Astrocyte (in vitro differentiated cells and primary cell): ENCODE measurements around the gene SPATC1L. TPM values are rescaled to one million over a fixed set of nuclear protein-coding genes. Genes with fewer than 3 reads are reported as not detected.

ENCODE experiments used
- DNase-seq: peaks from one replicate; pipeline ENCODE4 v3.0.0-alpha.2; 2010; ENCODE audit warnings: low read depth
- FAIRE-seq: peaks from 2 replicates; lab custom pipeline; 2011; peaks lifted over from hg19 to GRCh38; lab: Jason Lieb, UNC
- H2AFZ ChIP-seq: 2 replicates; pipeline ENCODE4 v1.6.0; 2012; ENCODE audit warnings: low read depth, low read length, inconsistent platforms
- H3K27ac ChIP-seq: 2 replicates; pipeline ENCODE4 v1.5.1; 2011; ENCODE audit warnings: low read depth, low read length, inconsistent platforms
- H3K27me3 ChIP-seq: 2 replicates; pipeline ENCODE4 v1.6.0; 2011; ENCODE audit warnings: low read length, inconsistent platforms; ENCODE audit not compliant: insufficient read depth
- H3K36me3 ChIP-seq: 2 replicates; pipeline ENCODE4 v1.5.1; 2011; ENCODE audit warnings: low read length, inconsistent platforms; ENCODE audit not compliant: insufficient read depth
- H3K4me1 ChIP-seq: 2 replicates; pipeline ENCODE4 v1.5.1; 2011; ENCODE audit warnings: low read length, inconsistent platforms; ENCODE audit not compliant: insufficient read depth
- H3K4me2 ChIP-seq: 2 replicates; pipeline ENCODE4 v1.6.0; 2012; ENCODE audit warnings: low read length, inconsistent platforms
- H3K4me3 ChIP-seq: 2 replicates; pipeline ENCODE4 v1.5.1; 2011; ENCODE audit warnings: low read depth, mild to moderate bottlenecking, low read length, inconsistent platforms; ENCODE audit not compliant: insufficient read depth
- H3K79me2 ChIP-seq: 2 replicates; pipeline ENCODE4 v1.6.0; 2012; ENCODE audit warnings: mild to moderate bottlenecking, low read length, inconsistent platforms; ENCODE audit not compliant: insufficient read depth
- H3K9ac ChIP-seq: 2 replicates; pipeline ENCODE4 v1.6.0; 2012; ENCODE audit warnings: mild to moderate bottlenecking, low read length, inconsistent platforms
- H3K9me3 ChIP-seq: 2 replicates; pipeline ENCODE4 v1.5.1; 2012; ENCODE audit warnings: low read depth, mild to moderate bottlenecking, low read length, inconsistent platforms; ENCODE audit not compliant: insufficient read depth
- H4K20me1 ChIP-seq: 2 replicates; pipeline ENCODE4 v1.6.0; 2012; ENCODE audit warnings: low read length, inconsistent platforms; ENCODE audit not compliant: insufficient read depth
- H3K27ac Mint-ChIP-seq: one replicate; pipeline ENCODE4 v1.8.0; 2021; ENCODE audit warnings: mild to moderate bottlenecking, mixed read lengths; ENCODE audit not compliant: unreplicated experiment
- H3K27me3 Mint-ChIP-seq: one replicate; pipeline ENCODE4 v1.8.0; 2021; ENCODE audit warnings: low read depth, mixed read lengths; ENCODE audit not compliant: unreplicated experiment
- H3K36me3 Mint-ChIP-seq: one replicate; pipeline ENCODE4 v1.8.0; 2021; ENCODE audit warnings: low read depth, mixed read lengths; ENCODE audit not compliant: unreplicated experiment
- H3K4me1 Mint-ChIP-seq: one replicate; pipeline ENCODE4 v1.8.0; 2021; ENCODE audit warnings: low read depth, mixed read lengths; ENCODE audit not compliant: unreplicated experiment
- H3K4me3 Mint-ChIP-seq: one replicate; pipeline ENCODE4 v1.8.0; 2021; ENCODE audit warnings: mild to moderate bottlenecking, moderate library complexity, mixed read lengths; ENCODE audit not compliant: unreplicated experiment
- H3K9me3 Mint-ChIP-seq: one replicate; pipeline ENCODE4 v1.8.0; 2021; ENCODE audit warnings: mild to moderate bottlenecking, mixed read lengths; ENCODE audit not compliant: unreplicated experiment
- EZH2 ChIP-seq: IDR thresholded peaks from 2 replicates; pipeline ENCODE4 v1.6.1; 2012; ENCODE audit warnings: mild to moderate bottlenecking, low read length, inconsistent platforms; ENCODE audit not compliant: insufficient read depth
- total RNA-seq: library from RNA; stranded (reverse); gene quantifications from 2 replicates; pipeline ENCODE4 v1.2.1, GENCODE V29; 2021
- TF ChIP-seq, protein P1 (sequence below): IDR thresholded peaks from 2 replicates; pipeline ENCODE4 v1.5.1; 2011; ENCODE audit warnings: low read depth, mild to moderate bottlenecking, inconsistent platforms, low read length, moderate library complexity; ENCODE audit not compliant: insufficient read depth

SPATC1L gene
- total RNA-seq, 1 donor from 2014 or later = 17.8 TPM

DNA sequence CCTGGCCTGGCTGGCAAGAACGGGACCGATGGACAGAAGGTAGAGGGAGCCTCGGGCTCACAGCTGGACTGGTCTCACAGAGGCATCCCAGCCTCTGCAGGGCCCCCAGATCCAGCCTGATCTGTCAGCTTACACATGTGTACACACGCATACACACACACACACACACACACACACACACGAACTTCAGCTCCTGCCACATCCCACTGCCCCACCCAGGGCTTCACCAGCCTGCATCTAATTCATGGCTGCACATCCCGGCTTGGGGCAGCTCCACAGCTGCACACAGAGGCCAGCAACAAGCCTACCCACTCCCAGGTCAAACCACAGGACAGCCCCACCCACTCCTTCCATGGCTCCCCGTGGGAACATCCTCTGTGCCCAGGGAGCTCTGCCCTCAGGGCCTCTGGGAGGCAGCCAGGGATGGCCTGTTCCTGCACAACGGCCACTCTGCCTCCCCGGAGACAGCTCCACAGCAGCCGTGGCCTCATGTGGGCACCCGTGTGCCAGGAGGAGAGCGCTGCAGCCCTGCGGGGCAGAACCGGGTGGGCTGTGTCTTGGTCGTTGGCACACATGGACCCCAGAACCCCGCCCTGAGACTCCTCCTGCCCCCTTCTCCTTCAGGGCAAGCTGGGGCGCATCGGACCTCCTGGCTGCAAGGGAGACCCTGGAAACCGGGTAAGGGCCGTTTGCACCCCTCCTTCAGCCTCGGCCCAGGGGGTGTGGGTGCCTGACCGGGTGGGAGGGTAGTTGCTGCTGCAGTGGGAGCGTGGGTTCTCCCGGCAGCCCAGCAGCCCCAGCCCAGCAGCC is 67.3 kb downstream of the SPATC1L start:
- Histone ChIP-seq H3K4me1 (peaks cover 17% of the 10 kb centered on the region), H3K79me2 (peaks cover 58% of the 10 kb centered on the region), H3K36me3 (peaks cover 40% of the 10 kb centered on the region), H4K20me1 (peaks cover 78% of the 10 kb centered on the region), H2AFZ (no peak overlapping the region), H3K27ac (no peak overlapping the region), H3K9me3 (peaks cover 4% of the 10 kb centered on the region), H3K27me3 (no peaks in the 10 kb centered on the region), H3K4me2 (no peak overlapping the region), H3K4me3 (no peak overlapping the region), H3K9ac (no peak overlapping the region)
- no peaks in the 10 kb centered on the region for H3K9me3 Mint-ChIP-seq
- H3K4me3 Mint-ChIP-seq = peak overlapping the region; percentile 50
- no peak overlapping the region for H3K27ac Mint-ChIP-seq
- no peak for FAIRE-seq
- TF ChIP-seq, protein P1, sequence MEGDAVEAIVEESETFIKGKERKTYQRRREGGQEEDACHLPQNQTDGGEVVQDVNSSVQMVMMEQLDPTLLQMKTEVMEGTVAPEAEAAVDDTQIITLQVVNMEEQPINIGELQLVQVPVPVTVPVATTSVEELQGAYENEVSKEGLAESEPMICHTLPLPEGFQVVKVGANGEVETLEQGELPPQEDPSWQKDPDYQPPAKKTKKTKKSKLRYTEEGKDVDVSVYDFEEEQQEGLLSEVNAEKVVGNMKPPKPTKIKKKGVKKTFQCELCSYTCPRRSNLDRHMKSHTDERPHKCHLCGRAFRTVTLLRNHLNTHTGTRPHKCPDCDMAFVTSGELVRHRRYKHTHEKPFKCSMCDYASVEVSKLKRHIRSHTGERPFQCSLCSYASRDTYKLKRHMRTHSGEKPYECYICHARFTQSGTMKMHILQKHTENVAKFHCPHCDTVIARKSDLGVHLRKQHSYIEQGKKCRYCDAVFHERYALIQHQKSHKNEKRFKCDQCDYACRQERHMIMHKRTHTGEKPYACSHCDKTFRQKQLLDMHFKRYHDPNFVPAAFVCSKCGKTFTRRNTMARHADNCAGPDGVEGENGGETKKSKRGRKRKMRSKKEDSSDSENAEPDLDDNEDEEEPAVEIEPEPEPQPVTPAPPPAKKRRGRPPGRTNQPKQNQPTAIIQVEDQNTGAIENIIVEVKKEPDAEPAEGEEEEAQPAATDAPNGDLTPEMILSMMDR = no peak
- TF ChIP-seq EZH2 = no peak
- no peak for DNase-seq
- peaks cover 3% of the 10 kb centered on the region for H3K4me1 Mint-ChIP-seq
- H3K36me3 Mint-ChIP-seq = peaks cover 18% of the 10 kb centered on the region
- H3K27me3 Mint-ChIP-seq = no peaks in the 10 kb centered on the region

- H3K27ac ChIP-seq = no peak overlapping the region
- no peak overlapping the region for H3K27ac Mint-ChIP-seq
- peaks cover 20% of the 10 kb centered on the region for H3K36me3 Mint-ChIP-seq
- H4K20me1 ChIP-seq = peaks cover 75% of the 10 kb centered on the region
- H2AFZ ChIP-seq = no peak overlapping the region
- no peak overlapping the region for H3K9ac ChIP-seq
- no peaks in the 10 kb centered on the region for H3K27me3 Mint-ChIP-seq
- H3K4me3 ChIP-seq = no peak overlapping the region
- no peak for TF ChIP-seq EZH2
- TF ChIP-seq, protein P1 = no peak
- H3K79me2 ChIP-seq = peaks cover 62% of the 10 kb centered on the region
- H3K4me3 Mint-ChIP-seq = no peak overlapping the region
- H3K4me2 ChIP-seq = no peak overlapping the region
- H3K9me3 Mint-ChIP-seq = no peaks in the 10 kb centered on the region
- DNase-seq = no peak
- no peaks in the 10 kb centered on the region for H3K27me3 ChIP-seq
- FAIRE-seq = no peak
- H3K4me1 Mint-ChIP-seq = peaks cover 2% of the 10 kb centered on the region
- H3K36me3 ChIP-seq = peaks cover 41% of the 10 kb centered on the region
- H3K9me3 ChIP-seq = peaks cover 4% of the 10 kb centered on the region
- H3K4me1 ChIP-seq = peaks cover 10% of the 10 kb centered on the region
Observed at GRCh38 chr21:46116189-46116775, 68.0 kb downstream of the SPATC1L start.
